NCI-H2029 (cell line): ENCODE data around the gene TSC22D1.
A peak's percentile ranks its signal among the peaks of the same experiment; 100 is the strongest.

ENCODE experiments used
- DNase-seq: peaks from one replicate; lab custom pipeline; 2025; lab: John Stamatoyannopoulos, UW

Gene TSC22D1

DNA sequence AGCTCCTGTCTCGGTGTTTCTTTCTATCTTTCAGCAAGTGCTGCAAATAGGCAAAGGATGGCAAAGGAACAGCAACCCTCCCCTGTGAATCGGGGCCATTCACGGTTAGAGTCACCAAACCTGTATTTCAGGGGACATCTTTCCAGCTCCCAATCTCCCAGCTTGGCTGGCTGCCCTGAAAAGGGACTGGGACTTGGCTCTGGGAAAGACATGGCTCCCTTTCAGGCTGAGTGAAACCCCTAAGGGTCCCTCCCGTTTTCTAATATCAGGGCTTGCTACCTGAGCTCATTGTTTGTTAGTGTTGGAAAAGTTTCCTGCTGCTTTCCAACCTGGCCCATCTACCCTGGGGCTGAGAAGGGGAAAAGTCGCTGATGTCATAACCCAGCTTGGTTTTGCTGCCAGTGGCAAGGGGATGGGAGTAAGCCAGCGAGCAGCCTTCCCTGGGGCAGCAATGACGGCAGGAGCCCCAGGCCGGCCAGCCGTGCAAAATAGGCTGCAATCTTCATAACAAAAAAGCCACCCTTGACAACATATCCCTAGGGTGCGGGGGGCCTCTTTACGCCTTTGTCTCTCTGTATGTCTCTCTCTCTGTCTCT, 172.6 kb downstream of the TSC22D1 start:
- DNase-seq, result peak; percentile 11

DNA sequence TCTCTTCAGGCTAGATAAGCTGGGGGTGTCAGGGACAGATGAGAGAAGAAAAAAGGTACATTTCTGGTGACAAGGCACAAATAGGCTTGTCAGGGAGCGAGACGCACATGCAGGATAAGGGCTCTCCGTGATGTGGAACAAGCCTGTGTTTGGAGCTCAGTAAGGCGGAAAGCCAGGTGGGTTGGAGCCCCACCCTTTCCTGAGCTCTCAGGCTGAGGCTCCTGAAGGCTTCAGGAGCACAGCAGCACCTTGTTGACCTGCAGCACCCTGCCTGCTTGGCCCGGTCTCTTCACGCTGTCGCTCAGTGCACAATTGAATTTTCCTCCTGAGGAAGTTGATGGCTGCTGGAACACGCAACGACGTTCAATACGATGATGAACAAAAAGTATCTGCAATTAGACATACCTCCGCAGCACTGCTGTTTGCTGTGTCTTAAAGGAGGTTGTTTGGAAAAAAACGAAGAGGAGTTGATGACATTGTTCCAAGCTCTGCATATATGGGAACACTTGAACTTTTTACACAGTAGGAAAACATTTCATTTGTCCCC, 173.2 kb downstream of the TSC22D1 start:
- peak; percentile 51 for DNase-seq

- DNase-seq, result no peak
Measured at GRCh38 chr13:44401577-44401976, 174.6 kb downstream of the TSC22D1 start.

GRCh38 chr13:44400736-44401135, 175.4 kb downstream of the TSC22D1 start:
- no peak for DNase-seq

- DNase-seq, result peak; percentile 33
Measured at GRCh38 chr13:44399074-44399473, 177.1 kb downstream of the TSC22D1 start.

DNA sequence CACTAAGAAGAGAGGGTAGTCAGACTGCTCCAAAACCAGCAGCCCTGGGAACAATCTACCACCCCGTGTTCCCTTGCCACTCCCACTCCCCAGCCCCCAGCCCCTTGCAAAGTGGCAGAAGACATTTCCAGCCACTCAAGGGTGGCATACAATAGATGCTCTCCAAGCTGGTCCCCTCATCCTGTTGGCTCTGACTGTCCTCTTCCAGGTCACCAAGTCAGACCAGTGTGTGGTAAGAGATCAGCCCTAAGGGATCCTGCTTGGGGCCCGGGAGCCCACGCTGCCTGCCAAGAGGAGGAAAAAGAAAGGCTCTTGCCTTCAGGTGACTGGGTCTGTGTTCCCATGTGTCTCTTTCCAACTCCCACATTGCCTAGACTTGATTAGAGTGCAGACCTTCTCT, 177.5 kb downstream of the TSC22D1 start:
- DNase-seq, result no peak

DNA sequence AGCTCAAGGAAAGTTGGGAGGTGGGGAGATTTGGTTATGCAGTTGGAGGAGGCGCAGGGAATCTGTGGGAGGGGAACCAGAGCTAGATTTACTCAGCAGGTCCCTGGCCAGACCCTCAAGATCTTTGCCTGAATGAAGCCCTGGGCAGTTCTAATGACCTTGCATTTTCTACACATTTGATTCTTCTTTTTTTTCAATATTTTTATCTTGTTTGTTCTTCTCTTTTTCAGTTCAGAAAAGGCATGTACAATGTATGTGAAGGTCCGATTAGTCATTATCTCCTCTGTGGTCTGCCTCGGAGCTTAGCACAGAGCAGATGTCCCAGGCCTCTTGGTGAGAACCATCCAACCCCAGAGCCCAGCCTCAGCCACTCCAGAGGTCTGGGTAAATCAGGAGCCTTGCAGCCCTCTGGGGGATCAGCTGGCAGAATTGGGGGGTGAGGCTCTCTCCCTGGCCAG, 178.3 kb downstream of the TSC22D1 start:
- DNase-seq, result no peak

- no peak for DNase-seq
Measured at GRCh38 chr13:44396701-44397580, 179.2 kb downstream of the TSC22D1 start.

DNA sequence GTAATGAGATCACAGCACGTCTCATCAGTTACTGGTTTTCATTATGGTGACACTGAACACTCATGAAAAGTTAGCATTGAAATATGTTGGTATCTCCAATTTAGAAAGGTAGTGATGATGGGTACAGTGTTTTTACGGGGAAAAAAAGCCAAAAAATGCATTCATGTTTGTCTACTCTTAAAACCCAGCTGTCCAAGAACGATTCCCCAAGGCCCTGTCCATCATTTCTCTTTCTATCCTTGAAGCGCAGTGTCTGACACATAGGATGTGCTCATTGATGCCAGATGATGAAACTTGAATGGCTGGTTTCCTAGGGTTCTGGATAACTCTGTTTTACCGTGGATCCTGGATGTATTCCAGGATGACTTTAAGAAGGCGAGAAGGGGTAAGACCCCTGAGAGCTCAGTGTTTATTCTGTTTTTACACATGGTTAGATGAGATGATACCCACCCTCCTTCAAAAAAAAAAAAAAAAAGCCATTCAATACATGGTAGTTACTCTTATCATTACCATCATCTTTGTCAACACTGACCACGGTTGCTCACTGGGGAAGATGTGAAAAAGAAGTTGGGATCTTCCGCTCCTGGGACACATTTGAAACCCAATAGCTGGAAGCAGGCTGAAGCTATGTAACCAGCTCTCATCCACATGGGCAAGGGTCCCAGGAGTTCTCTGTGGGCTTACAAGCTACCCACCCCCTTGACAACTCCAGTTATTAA, 180.0 kb downstream of the TSC22D1 start:
- no peak for DNase-seq

DNA sequence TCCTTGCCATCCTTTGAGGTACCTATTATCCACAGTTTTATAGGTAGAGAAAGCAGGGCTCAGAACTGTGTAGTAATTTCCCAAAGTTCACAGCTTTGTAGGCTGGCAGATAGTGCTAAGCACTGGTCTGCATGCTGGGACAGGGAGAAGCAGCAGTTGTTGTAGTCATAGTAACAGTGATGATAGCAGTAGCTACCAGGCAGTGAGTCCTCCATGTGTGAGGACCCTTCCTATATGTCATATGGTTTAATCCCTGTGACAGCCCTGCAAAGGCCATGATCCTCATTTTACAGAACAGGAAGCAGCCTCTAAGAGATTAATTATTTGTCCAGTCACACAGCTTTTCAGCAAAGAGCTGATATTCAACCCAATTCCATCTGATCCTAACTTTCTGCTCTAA, 181.5 kb downstream of the TSC22D1 start:
- DNase-seq, result no peak

DNA sequence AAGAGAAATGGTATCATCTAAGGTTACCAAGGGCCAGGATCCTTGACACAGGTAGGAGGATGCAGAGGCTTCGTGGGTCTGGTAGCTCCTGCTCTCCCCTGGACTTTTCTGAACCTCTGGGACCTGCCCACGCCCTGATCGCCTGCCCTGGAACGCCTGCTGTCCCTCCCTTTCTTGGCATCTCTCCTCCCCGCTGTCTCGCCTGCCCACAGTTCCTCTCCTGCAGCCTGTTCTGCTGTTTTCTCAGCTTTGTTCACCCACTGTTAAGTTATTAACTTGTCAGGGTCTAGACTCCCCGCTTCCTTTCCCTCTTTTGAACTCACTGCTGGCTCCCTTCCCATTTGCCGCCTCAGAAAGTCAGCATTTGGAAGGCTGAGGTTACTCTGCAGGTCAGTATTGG, 182.7 kb downstream of the TSC22D1 start:
- DNase-seq, result no peak

DNA sequence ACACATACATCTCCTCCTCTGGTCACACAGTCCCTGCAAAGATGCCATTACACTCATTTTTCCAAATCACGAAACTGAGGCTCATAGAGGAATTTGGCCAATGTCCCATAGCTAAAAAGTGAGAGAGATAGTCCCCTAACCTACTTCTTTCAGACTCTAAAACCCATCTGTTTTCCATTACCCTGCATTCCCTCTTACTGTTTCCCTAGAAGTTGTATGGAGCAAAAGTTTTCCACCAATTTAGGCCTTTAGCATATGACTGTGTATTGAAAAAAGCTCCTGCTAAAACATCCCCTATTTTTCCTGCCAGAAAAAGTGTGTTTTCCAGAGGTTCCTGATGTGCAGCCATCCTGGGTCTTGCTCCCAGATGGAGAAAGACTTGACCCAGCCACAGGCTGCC, 186.3 kb downstream of the TSC22D1 start:
- DNase-seq, result no peak

- DNase-seq, result no peak
Measured at GRCh38 chr13:44389060-44389666, 187.0 kb downstream of the TSC22D1 start.

- DNase-seq, result no peak
Measured at GRCh38 chr13:44388427-44389059, 187.6 kb downstream of the TSC22D1 start.

GRCh38 chr13:44386913-44387556, 189.1 kb downstream of the TSC22D1 start:
- DNase-seq, result no peak

- no peak for DNase-seq
Measured at GRCh38 chr13:44385847-44386246, 190.3 kb downstream of the TSC22D1 start.

DNA sequence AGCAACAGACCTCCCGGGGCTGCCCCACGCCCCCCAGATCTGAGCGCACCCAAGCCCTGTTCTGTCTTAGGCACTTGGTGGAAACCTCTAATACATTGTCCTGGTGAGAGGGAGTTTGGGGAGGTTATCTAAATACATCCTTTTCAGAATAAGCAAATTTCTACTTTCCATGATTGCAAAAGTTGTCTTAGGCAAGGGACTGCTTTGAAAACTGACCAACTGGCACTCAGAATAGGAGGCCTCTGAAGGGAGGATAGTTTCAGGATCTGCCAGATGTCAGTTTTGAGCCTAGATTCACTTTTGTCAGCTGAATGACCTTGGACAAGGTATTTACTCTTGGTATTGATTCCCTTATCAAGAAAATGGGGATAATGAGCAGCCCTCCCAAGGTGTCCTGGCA, 190.7 kb downstream of the TSC22D1 start:
- DNase-seq, result no peak

DNA sequence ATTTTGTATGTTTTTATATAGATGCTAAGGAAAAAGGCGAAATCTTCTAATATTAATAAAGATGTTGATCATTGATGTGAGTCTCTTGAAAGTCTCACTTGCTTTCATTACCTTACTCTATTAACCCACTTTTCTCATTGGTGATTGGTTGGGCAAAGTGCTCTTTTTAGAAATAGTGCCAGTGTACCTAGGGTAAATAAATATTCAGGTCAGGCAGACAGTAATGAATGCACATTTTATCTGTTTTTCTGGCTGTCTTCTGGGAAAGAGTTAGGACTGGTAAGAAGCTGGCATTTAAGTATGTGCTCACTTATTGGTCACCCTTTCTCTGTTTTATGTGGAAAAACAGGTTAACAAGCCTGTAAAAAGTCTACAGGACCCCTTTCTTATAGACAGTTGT, 191.4 kb downstream of the TSC22D1 start:
- DNase-seq, result no peak

- no peak for DNase-seq
Measured at GRCh38 chr13:44383945-44384344, 192.2 kb downstream of the TSC22D1 start.

DNA sequence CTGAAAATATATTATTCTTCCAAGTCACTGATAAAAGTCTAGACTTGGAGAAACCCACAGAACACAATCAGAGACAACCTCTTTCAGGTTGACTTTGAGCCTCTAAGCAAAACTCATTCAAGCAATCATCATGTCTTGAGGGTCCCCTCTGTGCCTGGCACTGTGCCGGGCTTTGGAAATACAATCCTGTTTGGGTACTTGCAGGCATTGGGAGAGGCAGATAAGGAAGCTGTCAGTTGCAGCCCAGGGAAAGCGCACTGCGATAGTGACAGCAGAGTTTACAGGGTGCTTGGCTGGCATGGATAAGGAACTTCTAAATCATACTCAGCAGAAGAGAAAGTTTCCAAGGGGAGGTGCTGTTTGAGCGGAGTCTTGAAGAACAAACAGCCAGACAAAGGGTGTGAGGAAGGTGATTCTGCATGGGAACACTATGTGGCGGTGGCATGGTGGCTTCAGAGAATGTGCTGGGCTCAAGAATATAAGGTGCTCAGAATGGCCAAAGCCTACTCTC, 193.4 kb downstream of the TSC22D1 start:
- DNase-seq, result no peak
